Testis (tissue), 3 donors: ENCODE results near the gene PHAF1. TPM values are rescaled to one million over a fixed set of nuclear protein-coding genes. Genes with fewer than 3 reads are reported as not detected.

Experiments
- DNase-seq: peaks from one replicate; pipeline ENCODE4 v3.0.0-alpha.2; 2019
- H3K27ac ChIP-seq, 2 donors: fragments of 200-600 bp; sonication (generic); one replicate each; pipeline ENCODE4 v1.5.1; 2019
- H3K27me3 ChIP-seq: fragments of 200-600 bp; sonication (generic); one replicate; pipeline ENCODE4 v1.5.1; 2019
- H3K36me3 ChIP-seq: fragments of 200-600 bp; sonication (generic); one replicate; pipeline ENCODE4 v1.5.1; 2017; ENCODE audit warnings: low read depth; ENCODE audit errors: missing control alignments
- H3K4me1 ChIP-seq: fragments of 200-600 bp; sonication (generic); one replicate; pipeline ENCODE4 v1.5.1; 2019
- H3K4me3 ChIP-seq, 2 donors: fragments of 200-600 bp; sonication (generic); one replicate each; pipeline ENCODE4 v1.5.1; 2017 to 2019
- H3K9me3 ChIP-seq: fragments of 200-600 bp; sonication (generic); one replicate; pipeline ENCODE4 v1.5.1; 2017
- POLR2A ChIP-seq: fragments of 450-650 bp; IDR thresholded peaks from one replicate; pipeline ENCODE4 v1.6.1; 2017; ENCODE audit warnings: antibody characterized with exemption, mild to moderate bottlenecking, moderate library complexity
- WGBS, 2 donors: methylation state at CpG; one replicate each; pipeline ENCODE4 v1.1.5; 2018; 5-methylcytosine and 5-hydroxymethylcytosine counted together
- intact Hi-C: fragments of 100-400 bp; cut with DNase I; formaldehyde crosslinking; loops from one replicate; pipeline ENCODE4 v1.15.1; 2023; ENCODE audit warnings: low total_unique reads
- polyA plus RNA-seq: library from polyadenylated mRNA; stranded (reverse); fragments of 350-450 nt; fragmentation: Illumina TruSeq; extraction: RNeasy Lipid Tissue Mini Kit (QIAGEN cat#74804); gene quantifications from one replicate; pipeline ENCODE4 v1.2.3, GENCODE V29; 2014; ENCODE audit warnings: low read depth, low replicate concordance; ENCODE audit not compliant: insufficient read depth
- total RNA-seq, 2 donors: library from RNA; depleted of rRNA; stranded (reverse); fragments of >200 nt; gene quantifications; one replicate each; pipeline ENCODE4 v1.2.3, GENCODE V29; 2016
- TF ChIP-seq, protein P1 (sequence below), 3 experiments: fragments of 450-650 bp in 2 of 3; fragments of 200-600 bp in 1 of 3; sonication (generic) in 1 of 3; IDR thresholded peaks; one replicate each; pipeline ENCODE4 v1.5.1; 2016 to 2019; ENCODE audit warnings: antibody characterized with exemption in 3 of 3, mild to moderate bottlenecking in 2 of 3, moderate library complexity in 1 of 3

Gene PHAF1
- total and polyA plus RNA-seq, 3 donors from 2014 or later, result 31.2 to 41.6 (median 32.6) TPM

- DNase-seq, result no peak
- TF ChIP-seq, protein P1, sequence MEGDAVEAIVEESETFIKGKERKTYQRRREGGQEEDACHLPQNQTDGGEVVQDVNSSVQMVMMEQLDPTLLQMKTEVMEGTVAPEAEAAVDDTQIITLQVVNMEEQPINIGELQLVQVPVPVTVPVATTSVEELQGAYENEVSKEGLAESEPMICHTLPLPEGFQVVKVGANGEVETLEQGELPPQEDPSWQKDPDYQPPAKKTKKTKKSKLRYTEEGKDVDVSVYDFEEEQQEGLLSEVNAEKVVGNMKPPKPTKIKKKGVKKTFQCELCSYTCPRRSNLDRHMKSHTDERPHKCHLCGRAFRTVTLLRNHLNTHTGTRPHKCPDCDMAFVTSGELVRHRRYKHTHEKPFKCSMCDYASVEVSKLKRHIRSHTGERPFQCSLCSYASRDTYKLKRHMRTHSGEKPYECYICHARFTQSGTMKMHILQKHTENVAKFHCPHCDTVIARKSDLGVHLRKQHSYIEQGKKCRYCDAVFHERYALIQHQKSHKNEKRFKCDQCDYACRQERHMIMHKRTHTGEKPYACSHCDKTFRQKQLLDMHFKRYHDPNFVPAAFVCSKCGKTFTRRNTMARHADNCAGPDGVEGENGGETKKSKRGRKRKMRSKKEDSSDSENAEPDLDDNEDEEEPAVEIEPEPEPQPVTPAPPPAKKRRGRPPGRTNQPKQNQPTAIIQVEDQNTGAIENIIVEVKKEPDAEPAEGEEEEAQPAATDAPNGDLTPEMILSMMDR (IDR thresholded peaks at IDR 0.05), result no peak
- no peak for TF ChIP-seq POLR2A
- Histone ChIP-seq H3K27me3 (no peaks in the 10 kb centered on the region), H3K27ac (no peak overlapping the region), H3K4me1 (peaks cover 24% of the 10 kb centered on the region), H3K9me3 (no peaks in the 10 kb centered on the region), H3K36me3 (no peaks in the 10 kb centered on the region), H3K4me3 (no peak overlapping the region)
- intact Hi-C loops, result no loop called here
- WGBS, 2 donors, result 86 to 88% methylated on average over 2 of the region's 2 CpGs
These were observed 5.1 kb downstream of the PHAF1 start for GRCh38 chr16:67114793-67115192.

DNA sequence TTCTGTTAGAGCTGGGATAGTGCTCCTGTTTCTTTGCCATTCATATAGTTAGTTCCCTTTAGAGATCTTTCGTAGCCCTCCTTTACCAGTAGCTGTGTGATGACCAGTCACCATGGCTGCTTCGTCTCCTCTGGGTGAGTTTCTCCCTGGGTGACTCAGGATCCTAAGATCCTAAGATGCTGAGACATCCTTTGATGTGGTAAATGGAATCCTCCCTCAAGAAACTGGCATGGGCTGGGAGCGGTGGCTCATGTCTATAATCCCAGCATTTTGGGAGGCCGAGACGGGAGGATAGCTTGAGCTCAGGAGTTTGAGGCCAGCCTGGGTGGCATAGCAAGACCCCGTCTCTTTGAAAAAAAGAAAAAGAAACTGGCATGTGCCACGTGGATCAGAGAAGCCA lies 5.9 kb downstream of the PHAF1 start:
- DNase-seq, result no peak
- Histone ChIP-seq H3K27me3 (no peaks in the 10 kb centered on the region), H3K27ac (no peak overlapping the region), H3K9me3 (no peaks in the 10 kb centered on the region), H3K4me3 (no peak overlapping the region), H3K36me3 (no peaks in the 10 kb centered on the region), H3K4me1 (peaks cover 23% of the 10 kb centered on the region)
- TF ChIP-seq POLR2A, result no peak
- TF ChIP-seq, protein P1 (IDR thresholded peaks at IDR 0.05), result no peak
- intact Hi-C loops, result no loop called here
- WGBS, 2 donors, result 86 to 92% methylated on average over 6 to 7 of the region's 7 CpGs

GRCh38 chr16:67116388-67117311 lies 6.9 kb downstream of the PHAF1 start:
- intact Hi-C loops, result no loop called here
- no peaks in the 10 kb centered on the region for H3K27me3 ChIP-seq
- DNase-seq, result no peak
- no peak overlapping the region for H3K27ac ChIP-seq
- H3K9me3 ChIP-seq, result no peaks in the 10 kb centered on the region
- no peaks in the 10 kb centered on the region for H3K36me3 ChIP-seq
- H3K4me1 ChIP-seq, result peaks cover 13% of the 10 kb centered on the region
- H3K4me3 ChIP-seq, result no peak overlapping the region
- WGBS, 2 donors, result 81 to 84% methylated on average over 13 of the region's 13 CpGs
- TF ChIP-seq, protein P1 (IDR thresholded peaks at IDR 0.05), result no peak
- TF ChIP-seq POLR2A, result no peak

DNA sequence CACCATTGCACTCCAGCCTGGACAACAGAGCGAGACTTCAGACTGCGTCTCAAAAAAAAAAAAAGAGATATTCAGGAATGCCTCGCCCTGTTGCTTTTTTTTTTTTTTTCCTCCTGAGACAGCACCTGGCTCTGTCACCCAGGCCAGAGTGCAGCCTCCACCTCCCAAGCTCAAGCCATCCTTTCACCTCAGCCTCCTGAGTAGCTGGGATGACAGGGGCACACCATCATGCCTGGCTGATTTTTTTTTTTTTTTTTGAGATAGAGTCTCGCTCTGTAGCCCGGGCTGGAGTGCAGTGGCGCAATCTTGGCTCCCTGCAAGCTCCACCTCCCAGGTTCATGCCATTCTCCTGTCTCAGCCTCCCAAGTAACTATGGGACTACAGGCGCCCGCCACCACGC lies 8.0 kb downstream of the PHAF1 start:
- Histone ChIP-seq H3K4me3 (no peak overlapping the region), H3K4me1 (peaks cover 3% of the 10 kb centered on the region), H3K27ac (no peak overlapping the region), H3K9me3 (no peaks in the 10 kb centered on the region), H3K27me3 (no peaks in the 10 kb centered on the region), H3K36me3 (no peaks in the 10 kb centered on the region)
- no peak for DNase-seq
- 97 to 98% methylated on average over 9 of the region's 9 CpGs for WGBS, 2 donors
- no peak for TF ChIP-seq POLR2A
- TF ChIP-seq, protein P1 (IDR thresholded peaks at IDR 0.05), result no peak
- intact Hi-C loops, result no loop called here
